A204.1 (cell line): ENCODE results near the gene PSMG4.

ENCODE experiments used
- FAIRE-seq: peaks from 2 replicates; lab custom pipeline; 2012; peaks lifted over from hg19 to GRCh38; lab: Jason Lieb, UNC

PSMG4 gene

DNA sequence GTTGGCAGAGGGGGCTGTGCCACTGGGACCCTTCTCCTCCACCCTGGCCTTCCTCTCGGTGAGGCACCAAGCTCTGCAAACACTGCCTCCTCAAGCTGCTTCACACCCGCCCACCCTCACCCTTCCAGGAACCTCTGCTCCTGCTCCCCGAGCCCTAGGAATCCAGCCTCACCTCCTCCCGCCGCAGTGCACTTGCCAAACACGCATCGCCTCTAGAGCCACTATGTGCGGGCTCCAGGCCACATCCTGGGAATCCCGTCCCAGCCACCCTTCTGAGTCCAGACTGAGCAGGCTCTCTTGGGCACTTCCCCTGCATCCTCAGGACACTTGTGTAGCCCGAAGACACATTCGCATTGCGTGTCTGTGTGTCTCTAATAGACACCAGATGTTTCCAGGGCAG, 18.5 kb downstream of the PSMG4 start:
- no peak for FAIRE-seq

- FAIRE-seq, result no peak
These were observed 19.2 kb downstream of the PSMG4 start for GRCh38 chr6:3277851-3278416.

DNA sequence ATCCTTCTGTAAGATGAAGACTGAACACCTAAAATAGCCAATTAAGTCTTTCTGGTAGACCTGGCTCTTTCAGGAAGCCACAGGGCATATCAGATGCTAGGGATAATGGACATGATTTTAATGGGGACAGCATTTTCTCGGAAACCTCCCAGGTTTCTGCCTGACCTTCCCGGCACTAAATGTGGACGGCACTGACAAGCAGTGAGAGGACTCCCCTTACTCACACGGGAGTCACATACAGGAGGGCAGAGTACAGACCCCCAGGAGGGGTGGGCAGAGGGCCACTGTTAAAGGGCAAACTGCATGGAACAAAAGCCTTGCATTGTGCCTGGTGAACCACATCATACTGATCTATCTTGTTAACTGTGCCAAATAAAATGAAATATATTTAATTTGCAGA, 19.9 kb downstream of the PSMG4 start:
- FAIRE-seq, result no peak

GRCh38 chr6:3280091-3280490, 21.3 kb downstream of the PSMG4 start:
- no peak for FAIRE-seq

DNA sequence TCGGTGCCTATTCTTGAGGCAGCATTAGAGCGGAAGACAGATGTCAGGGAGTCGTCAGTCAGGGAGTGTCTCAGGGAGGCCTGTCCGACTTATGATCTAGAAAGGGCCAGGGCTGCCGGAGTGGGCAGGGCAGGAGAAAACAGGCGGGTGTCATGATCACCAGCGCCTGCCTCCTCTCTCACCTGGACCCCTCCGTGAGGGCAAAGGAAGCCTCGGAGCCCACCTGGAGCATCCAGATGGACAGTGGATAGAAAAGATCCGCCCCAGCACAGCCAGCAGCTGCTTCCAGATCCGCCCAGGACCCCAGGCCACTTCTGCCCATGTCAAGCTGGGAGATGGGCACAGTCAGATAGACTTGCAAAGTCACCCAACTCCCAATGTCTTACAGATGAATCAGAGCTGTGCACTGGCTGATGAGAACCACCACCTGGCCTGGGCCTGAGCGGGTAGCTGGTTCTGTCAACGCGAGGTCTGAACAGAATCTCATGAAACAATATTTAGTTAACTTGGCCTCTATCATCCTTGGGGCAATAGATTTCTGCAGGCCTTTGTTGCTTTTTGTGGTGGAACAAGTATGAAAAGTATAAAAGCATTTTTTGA, 22.2 kb downstream of the PSMG4 start:
- no peak for FAIRE-seq

DNA sequence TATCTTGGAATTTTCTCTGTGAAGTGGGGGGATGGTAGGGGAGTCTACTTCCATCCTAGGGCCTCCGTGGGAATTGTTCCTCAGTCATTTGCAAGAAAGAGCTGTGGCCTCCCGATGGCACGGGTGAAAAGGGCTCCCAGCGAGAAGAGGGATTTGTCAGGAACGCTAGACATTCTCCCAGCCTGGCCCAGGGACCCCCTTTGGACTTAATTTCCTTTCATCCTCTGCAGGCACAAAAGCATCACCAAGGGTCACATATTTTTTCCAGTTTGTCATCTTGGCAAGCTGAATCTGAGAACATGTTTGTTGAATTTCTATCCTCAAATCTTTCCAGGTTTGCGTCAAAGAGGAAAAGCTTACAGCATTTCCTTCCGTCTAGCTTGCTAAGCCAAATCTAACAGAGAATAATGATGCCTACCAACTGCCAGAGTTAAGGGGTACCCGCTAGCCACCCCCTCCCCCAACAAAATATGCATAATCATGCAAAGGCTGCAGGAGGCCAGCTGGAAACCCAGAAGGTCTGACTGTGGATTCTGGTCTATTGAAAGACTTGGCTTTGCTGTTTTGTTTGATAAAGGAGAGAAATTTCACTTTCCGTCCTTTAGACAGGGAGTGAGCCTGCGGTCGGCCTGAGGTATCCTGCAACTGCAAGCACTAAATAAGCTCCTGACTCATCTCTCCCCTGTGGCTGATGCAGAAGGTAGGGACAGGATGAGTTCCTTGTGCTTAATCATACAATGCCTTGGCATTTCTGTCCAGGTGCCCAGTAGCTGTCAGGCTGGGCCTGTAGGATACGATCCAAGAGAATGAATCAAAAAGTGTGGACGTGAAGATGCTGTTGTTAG, 23.1 kb downstream of the PSMG4 start:
- FAIRE-seq, result no peak

DNA sequence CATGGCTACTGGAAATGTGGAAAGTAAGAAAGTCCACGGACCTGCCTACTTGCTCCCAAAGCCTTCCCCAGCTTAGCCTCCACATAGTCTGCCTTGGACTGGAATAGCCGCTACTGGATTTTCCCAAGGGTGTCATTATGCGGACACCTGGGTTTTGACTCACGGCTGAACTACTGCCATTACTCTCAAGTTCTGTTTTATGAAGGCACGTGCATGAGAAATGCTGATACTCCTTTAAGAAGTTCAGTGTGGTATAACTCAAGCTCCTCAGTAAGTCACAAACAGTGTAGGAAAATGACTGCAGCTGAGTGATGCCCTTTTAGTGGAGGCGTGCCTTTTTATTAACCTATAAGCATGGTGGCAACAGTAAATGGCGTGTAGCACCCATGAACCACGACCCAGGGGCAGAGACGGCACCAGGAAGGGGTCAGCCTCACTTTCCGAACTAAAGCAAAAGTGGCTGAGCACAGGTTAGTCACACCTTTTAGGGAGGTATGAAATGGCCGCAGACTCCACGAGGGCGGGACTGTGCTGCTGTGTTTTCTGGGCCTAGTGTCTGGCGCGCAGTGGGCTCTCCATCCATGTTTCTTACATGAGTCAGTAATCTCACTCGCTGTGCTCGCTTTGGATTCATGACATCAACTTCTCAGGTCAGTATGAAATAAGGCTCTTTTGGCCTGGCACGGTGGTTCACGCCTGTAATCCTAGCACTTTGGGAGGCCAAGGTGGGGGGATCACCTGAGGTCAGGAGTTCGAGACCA, 23.9 kb downstream of the PSMG4 start:
- FAIRE-seq, result no peak

DNA sequence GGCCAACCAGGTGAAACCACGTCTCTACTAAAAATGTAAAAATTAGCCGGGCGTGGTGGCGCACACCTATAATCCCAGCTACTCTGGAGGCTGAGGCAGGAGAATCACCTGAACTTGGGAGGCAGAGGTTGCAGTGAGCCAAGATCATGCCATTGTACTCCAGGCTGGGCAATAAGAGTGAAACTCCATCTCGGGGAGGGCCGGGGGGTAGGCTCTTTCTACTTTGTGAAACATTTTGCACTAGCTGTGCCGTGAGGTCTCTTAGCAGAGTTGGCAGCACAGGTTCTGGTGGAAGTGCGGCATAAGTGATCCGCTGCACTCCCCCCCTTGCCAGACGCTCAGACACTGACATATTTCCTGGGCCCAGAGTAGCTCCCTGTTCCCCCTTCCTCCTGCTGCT, 24.5 kb downstream of the PSMG4 start:
- FAIRE-seq, result no peak

- FAIRE-seq, result no peak
These were observed 25.1 kb downstream of the PSMG4 start for GRCh38 chr6:3283641-3284435.

DNA sequence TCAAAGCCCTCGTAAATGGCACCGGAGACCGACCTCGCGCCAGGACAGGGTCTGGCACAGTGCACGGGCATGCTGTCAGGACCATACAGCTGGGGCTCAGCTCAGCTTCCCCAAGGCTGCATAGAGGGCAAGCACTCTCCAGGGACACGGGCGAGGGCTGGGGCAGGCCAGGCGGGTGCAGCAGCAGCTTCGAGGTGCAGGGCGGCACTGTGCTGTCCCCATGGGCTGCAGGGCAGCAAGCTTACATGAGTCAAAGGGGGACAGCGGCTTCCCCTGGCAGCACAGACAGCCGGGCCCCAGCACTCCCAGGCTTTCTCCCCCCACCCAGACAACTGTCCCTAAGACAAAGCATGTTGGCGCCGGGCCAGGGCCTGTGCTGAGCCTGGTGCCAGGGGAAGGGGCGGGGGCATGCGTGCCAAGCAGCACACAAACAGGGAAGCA, 25.7 kb downstream of the PSMG4 start:
- FAIRE-seq, result no peak

- no peak for FAIRE-seq
These were observed 26.4 kb downstream of the PSMG4 start for GRCh38 chr6:3285049-3285639.

DNA sequence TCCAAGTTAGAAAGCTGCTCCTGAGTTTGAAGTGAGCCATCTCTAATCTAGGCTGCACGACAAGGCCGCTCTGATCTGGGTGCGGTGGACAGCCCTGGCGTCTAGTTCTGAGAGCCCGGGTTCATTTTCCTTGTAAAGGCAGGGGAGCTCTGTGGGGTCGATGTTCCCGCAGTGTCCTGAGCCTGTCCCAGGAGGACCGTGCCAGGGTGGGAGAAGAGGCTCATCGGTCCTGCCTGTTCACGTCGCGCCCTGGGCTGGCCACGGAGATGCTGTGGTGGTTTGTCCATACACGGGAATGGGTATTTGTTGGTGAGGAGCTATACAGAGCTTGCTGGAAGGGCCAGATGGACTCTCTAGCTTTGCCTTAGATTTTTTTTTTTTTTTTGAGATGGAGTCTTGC, 27.0 kb downstream of the PSMG4 start:
- FAIRE-seq, result no peak

GRCh38 chr6:3286641-3287171, 28.0 kb downstream of the PSMG4 start:
- no peak for FAIRE-seq

DNA sequence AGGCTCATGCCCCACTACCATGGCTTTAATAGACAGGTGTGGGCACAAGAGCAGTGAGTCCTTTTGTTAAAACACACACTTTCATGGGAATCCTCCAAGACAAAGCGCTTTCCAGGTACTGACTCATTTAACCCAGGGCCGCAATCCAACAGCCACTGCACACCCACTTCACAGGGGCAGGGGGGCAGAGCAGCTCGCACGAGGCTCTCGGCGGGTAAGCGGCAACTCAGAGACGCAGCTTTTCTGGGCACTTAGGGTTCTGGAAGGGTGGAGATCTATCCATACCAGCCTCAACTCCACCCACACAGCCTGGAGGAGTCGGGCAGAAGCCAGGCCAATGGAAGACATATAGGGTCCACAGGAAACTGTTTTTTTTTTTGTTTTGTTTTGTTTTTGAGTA, 28.6 kb downstream of the PSMG4 start:
- no peak for FAIRE-seq

DNA sequence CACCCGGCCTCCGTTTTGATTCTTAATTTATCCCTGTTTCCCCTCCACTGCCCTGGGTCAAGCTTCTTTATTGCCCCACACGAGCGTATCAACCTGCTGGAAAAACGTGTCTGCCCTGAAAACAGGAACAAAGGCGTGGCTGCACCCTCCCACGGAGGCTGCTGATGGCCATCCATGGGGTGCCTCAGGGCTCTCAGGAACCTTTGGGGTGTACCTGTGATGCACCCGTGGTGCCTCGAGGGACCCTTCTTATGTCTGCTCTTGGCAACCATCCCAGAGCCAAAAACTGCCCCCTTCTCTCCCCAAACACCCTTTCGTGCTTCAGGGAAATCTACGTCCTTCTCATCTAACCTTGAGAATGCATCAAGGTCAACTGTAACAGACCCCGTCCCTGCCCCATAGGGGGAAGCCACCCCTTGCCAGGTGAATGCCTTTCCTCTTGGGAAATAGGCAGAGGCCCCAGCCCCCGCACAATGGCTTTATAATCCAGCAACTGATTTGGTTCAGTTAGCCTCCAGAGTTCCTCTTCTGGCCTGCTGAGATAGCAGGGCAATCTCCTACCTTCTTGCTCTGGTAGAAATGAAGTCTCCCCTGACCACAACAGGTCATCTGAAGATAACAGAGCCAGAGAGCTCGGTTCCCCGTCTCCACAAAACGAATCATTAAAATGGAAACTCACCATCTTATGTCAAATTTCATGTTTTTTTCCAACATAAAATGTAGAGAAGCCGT, 29.4 kb downstream of the PSMG4 start:
- no peak for FAIRE-seq

- no peak for FAIRE-seq
These were observed 30.2 kb downstream of the PSMG4 start for GRCh38 chr6:3288711-3289663.

DNA sequence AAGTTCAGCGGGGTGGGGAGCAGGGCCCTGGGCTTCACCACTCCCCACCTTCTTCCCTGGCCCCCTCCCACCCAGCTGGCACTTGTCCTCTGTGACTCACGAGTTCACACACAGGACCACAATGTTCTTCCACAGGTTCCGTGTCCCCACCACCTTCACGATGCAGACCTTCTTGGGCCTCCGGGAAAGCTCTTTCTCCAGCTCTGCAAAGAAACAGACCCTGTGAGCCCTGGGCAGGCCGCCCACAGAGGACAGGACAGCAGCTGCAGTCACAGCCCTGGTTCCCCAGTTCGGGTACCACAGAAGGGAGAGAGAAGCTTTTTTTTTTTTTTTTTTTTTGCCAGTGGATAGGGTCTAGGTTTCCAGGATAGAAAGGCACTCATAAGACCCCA, 30.9 kb downstream of the PSMG4 start:
- no peak for FAIRE-seq

- FAIRE-seq, result no peak
These were observed 31.6 kb downstream of the PSMG4 start for GRCh38 chr6:3290149-3290930.

DNA sequence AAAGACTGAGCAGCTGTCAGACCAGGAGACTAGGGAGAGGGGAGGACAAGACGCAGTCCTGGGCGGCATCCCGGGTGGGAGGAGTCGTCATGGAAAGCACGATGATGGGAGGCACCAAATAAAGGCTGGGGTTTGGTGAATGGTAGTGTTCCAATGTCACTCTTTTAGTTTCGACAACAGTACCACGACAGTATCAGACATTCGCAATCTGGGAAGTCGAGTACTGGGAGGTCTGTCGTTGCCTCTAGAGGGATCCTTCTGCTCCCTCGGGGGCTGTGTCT, 32.1 kb downstream of the PSMG4 start:
- FAIRE-seq, result no peak
